NT2/D1 (cell line): Measurements from ENCODE around the gene VWC2L.

Experiments used
- SUZ12 ChIP-seq: IDR thresholded peaks from 2 replicates; pipeline ENCODE4 v1.6.1; 2011; ENCODE audit not compliant: insufficient read length, insufficient read depth; ENCODE audit errors: extremely low read depth
- YY1 ChIP-seq: IDR thresholded peaks from 2 replicates; pipeline ENCODE4 v1.6.1; 2011; ENCODE audit not compliant: insufficient read length, insufficient read depth
- ZNF274 ChIP-seq: IDR thresholded peaks from 2 replicates; pipeline ENCODE4 v1.6.1; 2011; ENCODE audit warnings: mild to moderate bottlenecking, low read depth, low read length

- no peak for TF ChIP-seq ZNF274
- TF ChIP-seq YY1 = no peak
- no peak for TF ChIP-seq SUZ12
Measured at GRCh38 chr2:214469728-214470127, 58.9 kb downstream of the VWC2L start.
